D721Med (cell line): ENCODE results near the gene NT5M.
"Not testable (repeated sequence)": the region's sequence is repeated elsewhere in the genome, so short reads cannot be mapped to it uniquely, and the experiment has no call there.

Experiments
- DNase-seq: peaks from one replicate; pipeline ENCODE4 v3.0.0; 2011; ENCODE audit warnings: low spot score; ENCODE audit not compliant: insufficient read length
- FAIRE-seq: peaks from 2 replicates; lab custom pipeline; 2011; peaks lifted over from hg19 to GRCh38; lab: Jason Lieb, UNC
- TF ChIP-seq, protein P1 (sequence below): IDR thresholded peaks from 2 replicates; pipeline ENCODE4 v1.5.1; 2012; ENCODE audit warnings: mild to moderate bottlenecking, control low read depth; ENCODE audit not compliant: insufficient read depth; ENCODE audit errors: missing control alignments

The NT5M gene

DNA sequence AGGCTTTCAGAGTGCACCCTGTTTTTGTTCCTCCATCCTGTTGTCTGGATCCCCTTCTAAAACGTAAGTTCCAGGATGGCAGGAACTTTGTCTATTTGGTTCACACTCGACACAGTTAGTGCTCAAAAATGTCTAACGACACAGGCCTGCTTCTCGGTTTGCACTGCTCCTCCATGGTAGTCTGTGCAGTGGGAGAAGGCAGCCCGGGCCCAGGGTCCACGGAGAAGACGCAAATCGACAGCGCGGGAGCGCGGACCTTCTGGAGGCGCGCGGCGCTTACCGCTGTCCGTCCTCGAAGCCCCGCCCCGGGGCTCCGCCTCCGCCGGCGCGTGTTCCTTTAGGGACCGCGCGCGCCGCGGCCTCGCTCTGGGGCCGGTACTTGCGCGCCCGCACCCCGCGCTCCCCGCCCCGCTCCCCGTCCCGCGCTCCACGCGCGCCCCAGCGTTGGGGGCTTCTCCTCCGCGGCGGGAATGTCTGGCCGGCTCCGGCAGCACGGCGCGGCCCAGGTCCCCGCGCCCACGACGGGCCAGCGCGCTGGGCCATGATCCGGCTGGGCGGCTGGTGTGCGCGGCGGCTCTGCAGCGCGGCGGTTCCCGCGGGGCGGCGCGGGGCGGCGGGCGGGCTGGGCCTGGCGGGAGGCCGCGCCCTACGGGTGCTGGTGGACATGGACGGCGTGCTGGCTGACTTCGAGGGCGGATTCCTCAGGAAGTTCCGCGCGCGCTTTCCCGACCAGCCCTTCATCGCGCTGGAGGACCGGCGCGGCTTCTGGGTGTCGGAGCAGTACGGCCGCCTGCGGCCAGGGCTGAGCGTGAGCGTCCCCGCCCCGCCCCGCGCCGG lies at the start of gene NT5M:
Gene NT5M (plus strand): TSS at position 364 of the 837 bp plus-strand sequence. CDS start 178 bp downstream, at position 542.
- DNase-seq: peak; percentile 88
- TF ChIP-seq, protein P1, sequence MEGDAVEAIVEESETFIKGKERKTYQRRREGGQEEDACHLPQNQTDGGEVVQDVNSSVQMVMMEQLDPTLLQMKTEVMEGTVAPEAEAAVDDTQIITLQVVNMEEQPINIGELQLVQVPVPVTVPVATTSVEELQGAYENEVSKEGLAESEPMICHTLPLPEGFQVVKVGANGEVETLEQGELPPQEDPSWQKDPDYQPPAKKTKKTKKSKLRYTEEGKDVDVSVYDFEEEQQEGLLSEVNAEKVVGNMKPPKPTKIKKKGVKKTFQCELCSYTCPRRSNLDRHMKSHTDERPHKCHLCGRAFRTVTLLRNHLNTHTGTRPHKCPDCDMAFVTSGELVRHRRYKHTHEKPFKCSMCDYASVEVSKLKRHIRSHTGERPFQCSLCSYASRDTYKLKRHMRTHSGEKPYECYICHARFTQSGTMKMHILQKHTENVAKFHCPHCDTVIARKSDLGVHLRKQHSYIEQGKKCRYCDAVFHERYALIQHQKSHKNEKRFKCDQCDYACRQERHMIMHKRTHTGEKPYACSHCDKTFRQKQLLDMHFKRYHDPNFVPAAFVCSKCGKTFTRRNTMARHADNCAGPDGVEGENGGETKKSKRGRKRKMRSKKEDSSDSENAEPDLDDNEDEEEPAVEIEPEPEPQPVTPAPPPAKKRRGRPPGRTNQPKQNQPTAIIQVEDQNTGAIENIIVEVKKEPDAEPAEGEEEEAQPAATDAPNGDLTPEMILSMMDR: no peak
- no peak for FAIRE-seq

DNA sequence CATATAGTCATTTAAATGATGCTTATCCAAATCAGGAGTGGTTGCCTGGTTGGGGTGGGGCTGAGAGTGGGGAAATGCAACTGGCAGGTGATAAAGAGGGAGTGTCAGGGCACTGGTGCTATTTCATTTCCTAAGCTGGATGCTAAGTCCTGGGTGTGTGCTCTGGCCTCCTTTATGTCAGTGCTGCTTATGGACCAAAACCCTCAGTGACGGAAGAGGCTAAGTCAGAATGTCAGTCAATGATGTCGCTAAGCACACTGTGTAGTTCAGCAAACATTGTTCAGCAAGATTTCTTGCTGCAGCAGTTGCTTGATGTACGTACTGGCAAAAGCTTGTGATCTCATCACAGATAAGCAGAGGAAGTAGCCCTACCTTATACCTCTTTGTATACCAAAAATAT lies 49.8 kb upstream of the NT5M start:
- DNase-seq (no peak), FAIRE-seq (no peak)
- TF ChIP-seq, protein P1: no peak

DNA sequence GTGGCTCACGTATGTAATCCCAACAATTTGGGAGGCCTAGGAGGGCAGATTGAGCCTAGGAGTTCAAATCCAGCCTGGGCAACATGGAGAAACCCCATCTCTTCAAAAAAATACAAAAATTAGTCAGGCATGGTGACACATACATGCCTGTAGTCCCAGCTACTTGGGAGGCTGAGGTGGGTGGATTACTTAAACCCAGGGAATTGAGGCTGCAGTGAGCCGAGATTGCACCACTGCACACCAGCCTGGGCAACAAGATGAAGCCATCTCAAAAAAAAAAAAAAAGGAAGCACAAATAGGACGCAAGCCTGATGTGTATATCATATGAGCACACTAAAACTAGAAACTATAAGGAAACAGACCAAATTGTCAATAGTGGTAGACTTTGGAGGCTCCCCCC lies 49.1 kb upstream of the NT5M start:
- TF ChIP-seq, protein P1: no peak
- DNase-seq (no peak), FAIRE-seq (no peak)

DNA sequence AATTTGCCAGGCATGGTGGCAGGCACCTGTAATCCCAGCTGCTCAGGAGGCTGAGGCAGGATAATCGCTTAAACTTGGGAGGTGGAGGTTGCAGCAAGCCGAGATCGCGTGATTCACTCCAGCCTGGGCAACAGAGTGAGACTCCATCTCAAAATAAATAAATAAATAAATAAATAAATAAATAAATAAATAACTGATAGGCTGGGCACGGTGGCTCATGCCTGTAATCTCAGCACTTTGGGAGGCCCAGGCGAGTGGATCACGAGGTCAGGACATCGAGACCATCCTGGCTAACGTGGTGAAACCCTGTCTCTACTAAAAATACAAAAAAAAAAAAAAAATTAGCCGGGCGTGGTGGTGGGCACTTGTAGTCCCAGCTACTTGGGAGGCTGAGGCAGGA lies 47.5 kb upstream of the NT5M start:
- not testable (repeated sequence) for FAIRE-seq

DNA sequence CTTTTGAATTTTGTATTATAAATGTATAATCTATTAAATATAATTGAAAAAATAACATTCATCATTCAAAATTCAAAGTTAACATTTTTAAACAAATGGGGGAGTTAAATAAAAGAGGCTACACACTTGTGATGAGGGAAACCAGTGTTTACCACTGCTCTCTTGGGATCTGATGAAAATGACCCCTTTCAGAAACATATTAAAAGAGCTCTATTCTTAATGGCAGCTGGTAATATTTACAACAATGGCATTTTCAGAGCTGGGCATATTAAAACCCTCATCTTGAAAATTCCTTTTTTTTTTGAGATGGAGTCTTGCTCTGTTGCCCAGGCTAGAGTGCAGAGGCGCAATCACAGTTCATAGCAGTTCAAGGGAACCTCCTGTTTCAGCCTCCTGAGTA lies 46.9 kb upstream of the NT5M start:
- DNase-seq (no peak), FAIRE-seq (no peak)
- TF ChIP-seq, protein P1: no peak

More for the DNA sequence above, 47.5 kb upstream of the NT5M start:
- DNase-seq: not testable (repeated sequence)

DNA sequence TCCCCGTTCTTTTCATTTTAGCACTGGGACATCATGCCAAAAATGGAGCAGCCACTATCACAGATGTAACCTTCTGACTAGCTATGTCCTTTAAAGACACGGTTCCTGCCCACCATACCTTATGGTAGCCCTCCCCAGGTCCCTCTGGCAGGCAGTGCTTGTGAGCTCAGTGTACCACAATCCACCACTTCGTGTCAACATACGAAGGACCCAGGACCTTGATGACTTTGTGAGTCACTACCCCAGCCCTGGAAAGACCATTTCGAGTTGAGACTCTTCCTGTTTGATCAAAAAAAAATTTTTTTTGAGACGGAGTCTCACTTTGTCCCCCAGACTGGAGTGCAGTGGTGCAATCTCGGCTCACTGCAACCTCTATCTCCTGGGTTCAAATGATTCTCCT lies 45.2 kb upstream of the NT5M start:
- TF ChIP-seq, protein P1: no peak
- FAIRE-seq (no peak), DNase-seq (no peak)

DNA sequence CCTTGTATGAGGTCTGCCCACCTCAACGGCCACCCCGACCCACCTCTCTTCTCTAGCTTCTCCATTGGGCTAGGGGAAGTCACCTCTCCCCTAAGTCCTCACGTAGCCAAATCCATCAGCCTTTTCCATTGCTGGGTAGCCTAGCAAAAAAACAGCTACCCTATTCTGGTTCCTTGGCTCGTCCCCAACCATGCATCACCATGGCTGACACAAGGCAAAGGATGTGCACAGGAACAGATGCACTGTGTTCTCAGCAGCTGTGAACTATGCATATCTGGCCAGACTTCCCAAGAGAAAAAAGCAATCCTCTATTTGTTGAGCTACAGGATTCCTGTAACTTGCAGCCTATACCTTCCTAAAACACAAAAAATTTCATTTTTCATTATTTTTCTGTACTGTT lies 44.2 kb upstream of the NT5M start:
- TF ChIP-seq, protein P1: no peak
- no peak for DNase-seq
- no peak for FAIRE-seq
